GM12878 (cell line): Measurements from ENCODE around the gene CTRB2. TPM values are rescaled to one million over a fixed set of nuclear protein-coding genes. Genes with fewer than 3 reads are reported as not detected.

ENCODE experiments used
- ATAC-seq: fragments of 200-7000 bp; cut with Tn5 transposase; 3 replicates; pipeline ENCODE4 v1.9.1; 2020; ENCODE audit warnings: mild to moderate bottlenecking, moderate library complexity
- BruUV-seq: library from RNA; stranded (reverse); fragments of 400-500 nt; replicated peaks from 2 replicates; lab custom pipeline; 2021; lab: Mats Ljungman, UMichigan
- CTCF ChIA-PET: fragments of 300-600 bp; sonication (Branson Sonifier 250); formaldehyde crosslinking; extraction: SDS; loops from one replicate; lab custom pipeline; 2021; ENCODE audit warnings: inconsistent platforms; lab: Yijun Ruan, JAX
- POLR2A ChIA-PET: fragments of 350-600 bp; formaldehyde crosslinking; extraction: SDS; loops from one replicate; lab custom pipeline; 2021; ENCODE audit warnings: inconsistent platforms; lab: Charles Lee
- RAD21 ChIA-PET: fragments of 300-600 bp; sonication (Branson Sonifier 250); formaldehyde crosslinking; loops from one replicate; lab custom pipeline; 2023; ENCODE audit warnings: antibody characterized with exemption; ENCODE audit not compliant: unreplicated experiment; lab: Charles Lee
- SMC1A ChIA-PET: fragments of 300-600 bp; sonication (Branson Sonifier 250); formaldehyde crosslinking; loops from one replicate; lab custom pipeline; 2023; ENCODE audit not compliant: unreplicated experiment, uncharacterized antibody; lab: Charles Lee
- DNase-seq: peaks from one replicate; pipeline ENCODE4 v3.0.0-alpha.2; 2011; ENCODE audit warnings: low read depth, low spot score
- FAIRE-seq: peaks from 3 replicates; lab custom pipeline; 2011; peaks lifted over from hg19 to GRCh38; lab: Jason Lieb, UNC
- H2AFZ ChIP-seq: 2 replicates; pipeline ENCODE4 v1.6.0; 2011; ENCODE audit warnings: low read depth, low read length, control low read depth; ENCODE audit not compliant: control insufficient read depth
- H3K27ac ChIP-seq: 2 replicates; pipeline ENCODE4 v1.5.1; 2011; ENCODE audit warnings: control low read depth; ENCODE audit not compliant: control insufficient read depth, insufficient read depth
- H3K27me3 ChIP-seq, 2 experiments: replicated peaks in 1 of 2; 2 replicates each; pipeline versions ENCODE4 v1.6.0 to v1.6.1; 2011; ENCODE audit warnings: low read length in 1 of 2; ENCODE audit not compliant: control insufficient read depth in 2 of 2, insufficient read depth in 2 of 2
- H3K36me3 ChIP-seq, 2 experiments: 2 replicates each; pipeline ENCODE4 v1.5.1; 2011; ENCODE audit warnings: low read length in 1 of 2; ENCODE audit not compliant: control insufficient read depth in 2 of 2, insufficient read depth in 2 of 2
- H3K4me1 ChIP-seq: 2 replicates; pipeline ENCODE4 v1.6.1; 2011; ENCODE audit warnings: mild to moderate bottlenecking, low read length, moderate library complexity, mixed read lengths; ENCODE audit not compliant: control insufficient read depth, insufficient read depth
- H3K4me2 ChIP-seq: 2 replicates; pipeline ENCODE4 v1.6.0; 2011; ENCODE audit warnings: control low read depth; ENCODE audit not compliant: control insufficient read depth, insufficient read depth
- H3K4me3 ChIP-seq: fragments of 200-600 bp; sonication (generic); 2 replicates; pipeline ENCODE4 v1.5.1; 2016
- H3K79me2 ChIP-seq: 2 replicates; pipeline ENCODE4 v1.6.0; 2011; ENCODE audit warnings: low read length; ENCODE audit not compliant: control insufficient read depth, insufficient read depth
- H3K9ac ChIP-seq: 2 replicates; pipeline ENCODE4 v1.8.0; 2011; ENCODE audit warnings: low read length, control low read depth, mixed read lengths; ENCODE audit not compliant: control insufficient read depth, insufficient read depth
- H3K9me3 ChIP-seq: replicated peaks from 3 replicates; pipeline ENCODE4 v1.5.1; 2011; ENCODE audit warnings: mild to moderate bottlenecking, low read length; ENCODE audit not compliant: control insufficient read depth, insufficient read depth
- H4K20me1 ChIP-seq: 2 replicates; pipeline ENCODE4 v1.6.0; 2011; ENCODE audit not compliant: control insufficient read depth, insufficient read depth
- BMI1 ChIP-seq: fragments of 450-650 bp; IDR thresholded peaks from 2 replicates; pipeline ENCODE4 v1.6.1; 2016; ENCODE audit warnings: mild to moderate bottlenecking, moderate library complexity, borderline replicate concordance
- BRCA1 ChIP-seq: IDR thresholded peaks from 2 replicates; pipeline ENCODE4 v1.6.1; 2011; ENCODE audit warnings: low read depth, low read length, improper control_type of control experiment
- EGR1 ChIP-seq, 2 experiments: IDR thresholded peaks; 1 replicate in 1 of 2; 2 replicates in 1 of 2; pipeline ENCODE4 v1.6.1; 2011 to 2012; ENCODE audit warnings: low read depth in 2 of 2, low read length in 2 of 2, borderline replicate concordance in 1 of 2, mild to moderate bottlenecking in 1 of 2, moderate library complexity in 1 of 2
- ETV6 ChIP-seq, 2 experiments: fragments of 450-650 bp in 1 of 2; IDR thresholded peaks in 1 of 2; conservative IDR thresholded peaks in 1 of 2; 2 replicates each; pipeline ENCODE4 v1.6.1; 2014; ENCODE audit warnings: antibody characterized with exemption in 1 of 2, borderline replicate concordance in 1 of 2, low read depth in 1 of 2, mild to moderate bottlenecking in 1 of 2, moderate library complexity in 1 of 2
- RFX5 ChIP-seq: IDR thresholded peaks from 2 replicates; pipeline ENCODE4 v1.6.1; 2011; ENCODE audit warnings: low read depth, low read length, improper control_type of control experiment
- SIX5 ChIP-seq: IDR thresholded peaks from 2 replicates; pipeline ENCODE4 v1.6.1; 2011; ENCODE audit warnings: mild to moderate bottlenecking, low read depth, low read length, moderate library complexity; ENCODE audit not compliant: severe bottlenecking
- SPI1 ChIP-seq: IDR thresholded peaks from 2 replicates; pipeline ENCODE4 v1.6.1; 2011; ENCODE audit warnings: low read depth, mild to moderate bottlenecking, low read length, moderate library complexity, borderline replicate concordance; ENCODE audit not compliant: insufficient read depth
- SREBF1 ChIP-seq: IDR thresholded peaks from 2 replicates; pipeline ENCODE4 v1.6.1; 2012; ENCODE audit warnings: mild to moderate bottlenecking, low read length
- SRF ChIP-seq, 2 experiments: IDR thresholded peaks; 2 replicates each; pipeline ENCODE4 v1.6.1; 2011; ENCODE audit warnings: low read depth in 2 of 2, low read length in 2 of 2, mild to moderate bottlenecking in 1 of 2, moderate library complexity in 1 of 2
- ZBTB11 ChIP-seq: fragments of 450-650 bp; formaldehyde crosslinking; IDR thresholded peaks from 2 replicates; pipeline ENCODE4 v1.5.0; 2022; ENCODE audit warnings: mild to moderate bottlenecking, missing genetic modification characterization
- ZBTB33 ChIP-seq: fragments of 450-650 bp; IDR thresholded peaks from 2 replicates; pipeline ENCODE4 v1.6.1; 2017; ENCODE audit warnings: mild to moderate bottlenecking
- WGBS: methylation state at CpG from one replicate; pipeline ENCODE4 v1.1.6; 2016; ENCODE audit warnings: low lambda C conversion rate; ENCODE audit not compliant: insufficient replicate concordance, insufficient coverage; ENCODE audit errors: missing lambda C conversion rate; 5-methylcytosine and 5-hydroxymethylcytosine counted together
- in situ Hi-C: fragments of 300-500 bp; cut with MboI; formaldehyde crosslinking; loops from 9 replicates; pipeline ENCODE4 v1.14.3; 2018; ENCODE audit warnings: mixed read lengths
- intact Hi-C: fragments of 100-400 bp; cut with micrococcal nuclease; formaldehyde crosslinking; loops from one replicate; pipeline ENCODE4 v1.14.2; 2022; ENCODE audit not compliant: unreplicated experiment
- polyA plus RNA-seq, 11 experiments: library from polyadenylated mRNA; depleted of rRNA in 4 of 11; unstranded in 6 of 11; stranded (reverse) in 5 of 11; fragments of >200 nt; fragmentation: Nextera tagmentation in 4 of 11; fragmentation: Illumina TruSeq in 1 of 11; extraction: Ambion mirVana in 4 of 11; extraction: Trizol in 1 of 11; gene quantifications; 1 replicate in 1 of 11; 2 replicates in 10 of 11; pipeline versions ENCODE4 v1.2.1 to v1.2.3, GENCODE V29; 2011 to 2016; ENCODE audit warnings: inconsistent platforms in 2 of 11, missing spikeins in 2 of 11, low read depth in 1 of 11
- total RNA-seq, 4 experiments: library from RNA; depleted of rRNA in 3 of 4; stranded (reverse); fragments of >200 nt in 3 of 4; fragmentation: Illumina TruSeq in 1 of 4; extraction: Trizol in 1 of 4; gene quantifications; 2 replicates each; pipeline versions ENCODE4 v1.2.1 to v1.2.3, GENCODE V29; 2013 to 2021

The CTRB2 gene
- total and polyA plus RNA-seq, 10 of the 15 experiments (the other 5 are each of a cell fraction or from before 2014, with no cell fraction given) = 9.4 TPM; not detected in 9

GRCh38 chr16:75225678-75226515, 18.9 kb upstream of the CTRB2 start:
- 60% methylated on average over 17 of the region's 26 CpGs for WGBS
- H3K36me3 ChIP-seq = no peaks in the 10 kb centered on the region
- CTCF ChIA-PET = interaction anchor here (1.4 kb wide), 1 partner anchor 8 kb away, joined by 6 read pairs; no protein-coding TSS in a partner anchor
- no peak overlapping the region for H3K4me3 ChIP-seq
- intact Hi-C loops (no loop called here), in situ Hi-C loops (no loop called here)
- H3K9ac ChIP-seq = no peak overlapping the region
- SMC1A ChIA-PET = interaction anchor here (1.2 kb wide), 1 partner anchor 160 kb away, joined by 3 read pairs; no protein-coding TSS in a partner anchor
- DNase-seq (no peak), FAIRE-seq (no peak), ATAC-seq (no peak)
- TF ChIP-seq ZBTB11 = no peak
- no peak for TF ChIP-seq SPI1
- TF ChIP-seq ZBTB33 = no peak
- no peak for TF ChIP-seq SREBF1
- TF ChIP-seq ETV6 (conservative IDR thresholded peaks at IDR 0.05 in 1 of 2, IDR thresholded peaks at IDR 0.05 in 1 of 2; ENCODE audit: borderline replicate concordance in 1 of 2, low read depth in 1 of 2) = no peak
- no peak for TF ChIP-seq RFX5
- no peak for TF ChIP-seq EGR1 (IDR thresholded peaks at IDR 0.05; ENCODE audit: borderline replicate concordance in 1 of 2, low read depth in 2 of 2, low read length in 2 of 2)
- TF ChIP-seq SRF (IDR thresholded peaks at IDR 0.05; ENCODE audit: low read depth in 2 of 2, low read length in 2 of 2) = no peak
- no peak for TF ChIP-seq SIX5
- no peak for TF ChIP-seq BRCA1
- no peak for TF ChIP-seq BMI1
- H3K9me3 ChIP-seq = no peaks in the 10 kb centered on the region
- no peaks in the 10 kb centered on the region for H3K79me2 ChIP-seq
- BruUV-seq = no TSS peak
- no peaks in the 10 kb centered on the region for H3K27me3 ChIP-seq
- H4K20me1 ChIP-seq = no peaks in the 10 kb centered on the region
- no peak overlapping the region for H3K4me2 ChIP-seq
- no peak overlapping the region for H2AFZ ChIP-seq
- POLR2A ChIA-PET = interaction anchor here (0.6 kb wide), 1 partner anchor 45 kb away, joined by 4 read pairs; no protein-coding TSS in a partner anchor
- RAD21 ChIA-PET = no interaction called here
- H3K27ac ChIP-seq = no peak overlapping the region
- no peaks in the 10 kb centered on the region for H3K4me1 ChIP-seq
